ENCODE measurements around the gene GAREM1. TPM values are rescaled to one million over a fixed set of nuclear protein-coding genes. Genes with fewer than 3 reads are reported as not detected.
A peak's percentile ranks its signal among the peaks of the same experiment; 100 is the strongest.

Gene GAREM1
- total and polyA plus RNA-seq, 2 experiments from 2014 or later = 6.9 to 7.1 TPM

DNA sequence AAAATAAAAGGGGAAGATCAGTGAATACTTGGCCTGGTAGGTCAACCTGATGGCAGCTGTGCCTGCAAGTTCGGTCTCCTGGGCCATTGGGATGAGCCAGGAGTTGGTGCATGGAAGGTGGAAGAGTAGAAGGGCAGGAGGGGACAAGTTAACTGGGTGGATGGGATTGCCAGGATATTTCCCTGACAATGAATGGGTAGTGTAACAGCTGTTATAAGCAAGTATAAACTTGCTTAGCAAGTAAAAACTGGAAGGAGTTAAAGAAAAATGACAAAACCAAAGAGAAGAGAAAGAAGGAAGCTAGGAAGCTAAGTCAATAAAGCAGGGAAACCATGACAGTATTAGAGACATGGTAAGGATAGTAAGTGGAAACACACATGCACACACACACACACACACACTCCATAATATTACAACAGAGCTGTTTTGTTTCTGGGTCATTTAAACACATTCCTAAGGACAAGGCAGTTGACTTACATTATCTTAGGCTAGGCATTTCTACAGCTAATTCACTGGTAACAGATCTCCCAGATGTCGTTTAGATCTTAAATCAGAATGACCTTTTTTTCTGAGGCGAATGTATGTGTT lies 251.2 kb downstream of the GAREM1 start:
- Histone ChIP-seq H3K79me2 (no peaks in the 10 kb centered on the region), H3K9me2 (replicated peaks; ENCODE audit: insufficient read depth) (no peaks in the 10 kb centered on the region), H3K4me3 (no peak overlapping the region), H2AFZ (no peak overlapping the region), H3K27me3 (no peaks in the 10 kb centered on the region), H3K27ac (no peak overlapping the region), H3K9me3 (ENCODE audit: low read depth) (no peaks in the 10 kb centered on the region), H3K4me1 (ENCODE audit: insufficient read depth) (peaks cover 3% of the 10 kb centered on the region), H3K4me2 (no peak overlapping the region), H3K36me3 (replicated peaks; ENCODE audit: insufficient read depth, low read depth) (no peaks in the 10 kb centered on the region), H4K20me1 (ENCODE audit: insufficient read depth, poor library complexity, severe bottlenecking) (no peaks in the 10 kb centered on the region)
- TF ChIP-seq EZH2 (IDR thresholded peaks at IDR 0.05; ENCODE audit: borderline replicate concordance) (no peak), EZH2phosphoT487 (IDR thresholded peaks at IDR 0.05; ENCODE audit: low read depth, severe bottlenecking, unreplicated experiment) (no peak)
- TF ChIP-seq, protein P1, sequence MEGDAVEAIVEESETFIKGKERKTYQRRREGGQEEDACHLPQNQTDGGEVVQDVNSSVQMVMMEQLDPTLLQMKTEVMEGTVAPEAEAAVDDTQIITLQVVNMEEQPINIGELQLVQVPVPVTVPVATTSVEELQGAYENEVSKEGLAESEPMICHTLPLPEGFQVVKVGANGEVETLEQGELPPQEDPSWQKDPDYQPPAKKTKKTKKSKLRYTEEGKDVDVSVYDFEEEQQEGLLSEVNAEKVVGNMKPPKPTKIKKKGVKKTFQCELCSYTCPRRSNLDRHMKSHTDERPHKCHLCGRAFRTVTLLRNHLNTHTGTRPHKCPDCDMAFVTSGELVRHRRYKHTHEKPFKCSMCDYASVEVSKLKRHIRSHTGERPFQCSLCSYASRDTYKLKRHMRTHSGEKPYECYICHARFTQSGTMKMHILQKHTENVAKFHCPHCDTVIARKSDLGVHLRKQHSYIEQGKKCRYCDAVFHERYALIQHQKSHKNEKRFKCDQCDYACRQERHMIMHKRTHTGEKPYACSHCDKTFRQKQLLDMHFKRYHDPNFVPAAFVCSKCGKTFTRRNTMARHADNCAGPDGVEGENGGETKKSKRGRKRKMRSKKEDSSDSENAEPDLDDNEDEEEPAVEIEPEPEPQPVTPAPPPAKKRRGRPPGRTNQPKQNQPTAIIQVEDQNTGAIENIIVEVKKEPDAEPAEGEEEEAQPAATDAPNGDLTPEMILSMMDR (IDR thresholded peaks at IDR 0.05; ENCODE audit: poor library complexity) = no peak
- WGBS (ENCODE audit: low lambda C conversion rate, missing lambda C conversion rate) = 82% methylated on average over 3 of the region's 3 CpGs
- DNase-seq (ENCODE audit: low spot score) = no peak

DNA sequence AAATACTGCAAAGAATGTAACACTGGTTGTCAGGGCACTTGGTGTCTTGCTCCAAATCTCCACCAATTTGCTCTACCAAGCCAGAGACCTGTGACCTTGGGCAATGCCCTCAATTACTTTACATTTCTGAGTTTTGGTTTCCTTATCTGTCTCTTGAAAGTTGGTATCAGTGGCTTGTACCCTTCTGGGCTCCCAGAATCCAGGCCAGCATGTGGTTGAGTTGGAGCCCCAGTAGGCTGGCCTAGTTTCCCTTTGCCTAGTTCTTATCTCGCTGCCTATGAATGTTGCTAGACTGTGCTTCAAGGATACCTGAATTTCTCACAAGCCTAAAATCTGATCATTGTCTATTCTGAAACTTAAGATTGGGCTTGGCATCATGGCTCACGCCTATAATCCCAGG lies 254.3 kb downstream of the GAREM1 start:
- Histone ChIP-seq H3K9me2 (replicated peaks; ENCODE audit: insufficient read depth) (no peaks in the 10 kb centered on the region), H4K20me1 (ENCODE audit: insufficient read depth, poor library complexity, severe bottlenecking) (no peaks in the 10 kb centered on the region), H3K36me3 (replicated peaks; ENCODE audit: insufficient read depth, low read depth) (no peaks in the 10 kb centered on the region), H3K4me1 (ENCODE audit: insufficient read depth) (peaks cover 19% of the 10 kb centered on the region), H3K4me2 (no peak overlapping the region), H3K79me2 (no peaks in the 10 kb centered on the region), H3K27me3 (no peaks in the 10 kb centered on the region), H3K9me3 (ENCODE audit: low read depth) (no peaks in the 10 kb centered on the region), H3K27ac (no peak overlapping the region), H3K4me3 (no peak overlapping the region), H2AFZ (no peak overlapping the region)
- no peak for DNase-seq (ENCODE audit: low spot score)
- WGBS (ENCODE audit: low lambda C conversion rate, missing lambda C conversion rate) = 93% methylated on average over 2 of the region's 2 CpGs
- no peak for TF ChIP-seq EZH2phosphoT487 (IDR thresholded peaks at IDR 0.05; ENCODE audit: low read depth, severe bottlenecking, unreplicated experiment)
- TF ChIP-seq, protein P1 (IDR thresholded peaks at IDR 0.05; ENCODE audit: poor library complexity) = no peak
- TF ChIP-seq EZH2 (IDR thresholded peaks at IDR 0.05; ENCODE audit: borderline replicate concordance) = no peak

DNA sequence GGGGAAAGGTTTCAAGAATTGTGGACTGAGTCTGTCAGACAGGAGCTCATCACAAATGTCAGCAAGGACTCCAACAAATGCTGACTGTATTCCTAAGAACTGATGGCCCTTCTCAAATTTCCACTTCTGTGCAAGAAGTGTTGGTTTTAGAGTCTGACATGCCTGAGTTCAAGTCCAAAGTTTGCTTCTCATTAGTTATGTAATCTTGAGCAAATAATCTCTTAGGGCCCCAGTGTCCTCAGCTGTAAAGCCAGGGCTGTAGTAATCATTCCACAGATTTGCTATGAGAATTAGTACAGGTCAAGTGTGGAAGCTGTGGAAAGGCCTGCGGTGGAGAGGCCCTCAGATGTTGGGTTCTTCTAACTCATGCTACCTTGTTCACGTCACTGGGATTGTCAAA lies 257.0 kb downstream of the GAREM1 start:
- DNase-seq (ENCODE audit: low spot score) = peak; percentile 53
- no peaks in the 10 kb centered on the region for H3K79me2 ChIP-seq
- no peaks in the 10 kb centered on the region for H3K27me3 ChIP-seq
- peak overlapping the region; percentile 59 for H3K4me2 ChIP-seq
- H3K9me2 ChIP-seq (replicated peaks; ENCODE audit: insufficient read depth) = no peaks in the 10 kb centered on the region
- no peak overlapping the region for H3K4me3 ChIP-seq
- H2AFZ ChIP-seq = no peak overlapping the region
- peak overlapping the region; percentile 75 for H3K27ac ChIP-seq
- TF ChIP-seq EZH2 (IDR thresholded peaks at IDR 0.05; ENCODE audit: borderline replicate concordance) (no peak), EZH2phosphoT487 (IDR thresholded peaks at IDR 0.05; ENCODE audit: low read depth, severe bottlenecking, unreplicated experiment) (no peak)
- TF ChIP-seq, protein P1 (IDR thresholded peaks at IDR 0.05; ENCODE audit: poor library complexity) = no peak
- WGBS (ENCODE audit: low lambda C conversion rate, missing lambda C conversion rate) = 58% methylated on average over 2 of the region's 2 CpGs
- H3K4me1 ChIP-seq (ENCODE audit: insufficient read depth) = peaks cover 33% of the 10 kb centered on the region
- no peaks in the 10 kb centered on the region for H3K9me3 ChIP-seq (ENCODE audit: low read depth)
- no peaks in the 10 kb centered on the region for H3K36me3 ChIP-seq (replicated peaks; ENCODE audit: insufficient read depth, low read depth)
- H4K20me1 ChIP-seq (ENCODE audit: insufficient read depth, poor library complexity, severe bottlenecking) = no peaks in the 10 kb centered on the region

Small RNA genes lying within 50 kb of the gene (small RNA-seq; reads per million reads assigned to genes)
- not detected for gene RF00019
